NB4 (cell line): ENCODE measurements around the gene GALR1.

Source experiments
- TF ChIP-seq, protein P1 (sequence below): IDR thresholded peaks from one replicate; pipeline ENCODE4 v1.5.1; 2012; ENCODE audit warnings: low read depth, low read length
- TF ChIP-seq, protein P2 (sequence below): IDR thresholded peaks from 2 replicates; pipeline ENCODE4 v1.6.1; 2011; ENCODE audit warnings: low read depth, low read length

DNA sequence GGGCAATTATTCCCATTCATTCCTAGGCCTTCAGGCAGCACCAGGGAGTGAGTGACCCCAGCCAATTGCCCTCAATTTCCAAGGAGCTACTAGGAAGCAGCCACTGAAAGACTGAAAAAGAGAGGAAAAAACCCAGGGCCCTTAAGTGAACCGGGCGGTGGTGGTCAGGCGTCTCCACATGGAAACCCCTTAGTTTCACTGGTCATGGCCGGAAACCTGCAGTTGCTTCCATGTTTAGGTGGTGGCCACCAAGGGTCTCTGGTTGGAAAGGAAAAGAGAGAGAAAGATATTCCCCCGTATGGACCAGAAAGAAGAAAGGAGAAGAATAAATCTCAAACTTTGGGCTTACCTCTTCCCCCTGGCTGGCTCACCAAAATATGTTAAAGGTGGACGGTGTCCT, 64.9 kb downstream of the GALR1 start:
- TF ChIP-seq, protein P1, sequence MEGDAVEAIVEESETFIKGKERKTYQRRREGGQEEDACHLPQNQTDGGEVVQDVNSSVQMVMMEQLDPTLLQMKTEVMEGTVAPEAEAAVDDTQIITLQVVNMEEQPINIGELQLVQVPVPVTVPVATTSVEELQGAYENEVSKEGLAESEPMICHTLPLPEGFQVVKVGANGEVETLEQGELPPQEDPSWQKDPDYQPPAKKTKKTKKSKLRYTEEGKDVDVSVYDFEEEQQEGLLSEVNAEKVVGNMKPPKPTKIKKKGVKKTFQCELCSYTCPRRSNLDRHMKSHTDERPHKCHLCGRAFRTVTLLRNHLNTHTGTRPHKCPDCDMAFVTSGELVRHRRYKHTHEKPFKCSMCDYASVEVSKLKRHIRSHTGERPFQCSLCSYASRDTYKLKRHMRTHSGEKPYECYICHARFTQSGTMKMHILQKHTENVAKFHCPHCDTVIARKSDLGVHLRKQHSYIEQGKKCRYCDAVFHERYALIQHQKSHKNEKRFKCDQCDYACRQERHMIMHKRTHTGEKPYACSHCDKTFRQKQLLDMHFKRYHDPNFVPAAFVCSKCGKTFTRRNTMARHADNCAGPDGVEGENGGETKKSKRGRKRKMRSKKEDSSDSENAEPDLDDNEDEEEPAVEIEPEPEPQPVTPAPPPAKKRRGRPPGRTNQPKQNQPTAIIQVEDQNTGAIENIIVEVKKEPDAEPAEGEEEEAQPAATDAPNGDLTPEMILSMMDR = no peak
- TF ChIP-seq, protein P2, sequence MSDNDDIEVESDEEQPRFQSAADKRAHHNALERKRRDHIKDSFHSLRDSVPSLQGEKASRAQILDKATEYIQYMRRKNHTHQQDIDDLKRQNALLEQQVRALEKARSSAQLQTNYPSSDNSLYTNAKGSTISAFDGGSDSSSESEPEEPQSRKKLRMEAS = no peak
